CD14-positive monocyte (primary cell): Measurements from ENCODE around the gene RMC1. TPM values are rescaled to one million over a fixed set of nuclear protein-coding genes. Genes with fewer than 3 reads are reported as not detected.
A peak's percentile ranks its signal among the peaks of the same experiment; 100 is the strongest.

Experiments
- DNase-seq, 3 donors: peaks; one replicate each; pipeline ENCODE4 v3.0.0-alpha.2; 2011 to 2022
- H2AFZ ChIP-seq: 2 replicates; pipeline ENCODE4 v1.6.0; 2012; ENCODE audit warnings: mild to moderate bottlenecking, low read depth, low read length, inconsistent platforms; ENCODE audit not compliant: insufficient read depth, poor library complexity, severe bottlenecking
- H3K27ac ChIP-seq, 2 donors: 1 replicate in 1 of 2; 2 replicates in 1 of 2; pipeline ENCODE4 v1.5.1; 2012 to 2013; ENCODE audit warnings: low read length in 2 of 2, control low read depth in 1 of 2, inconsistent platforms in 1 of 2, low read depth in 1 of 2, mild to moderate bottlenecking in 1 of 2
- H3K27me3 ChIP-seq, 2 donors: one replicate each; pipeline versions ENCODE4 v1.6.0 to v1.6.1; 2011 to 2013; ENCODE audit warnings: low read length in 2 of 2; ENCODE audit not compliant: control insufficient read depth in 2 of 2, insufficient read depth in 2 of 2
- H3K36me3 ChIP-seq, 2 donors: replicated peaks in 1 of 2; 1 replicate in 1 of 2; 2 replicates in 1 of 2; pipeline versions ENCODE4 v1.5.1 to v1.6.1; 2012 to 2013; ENCODE audit warnings: low read length in 2 of 2, control low read depth in 1 of 2, inconsistent platforms in 1 of 2, mild to moderate bottlenecking in 1 of 2; ENCODE audit not compliant: insufficient read depth in 2 of 2, control insufficient read depth in 1 of 2
- H3K4me1 ChIP-seq, 2 donors: 1 replicate in 1 of 2; 2 replicates in 1 of 2; pipeline versions ENCODE4 v1.5.1 to v1.6.1; 2012 to 2013; ENCODE audit warnings: low read length in 2 of 2, control low read depth in 1 of 2, inconsistent platforms in 1 of 2, mild to moderate bottlenecking in 1 of 2, moderate library complexity in 1 of 2; ENCODE audit not compliant: insufficient read depth in 2 of 2, control insufficient read depth in 1 of 2
- H3K4me2 ChIP-seq: replicated peaks from 2 replicates; pipeline ENCODE3; 2012; ENCODE audit warnings: low read length, moderate library complexity, mild to moderate bottlenecking; ENCODE audit not compliant: poor library complexity, severe bottlenecking; ENCODE audit errors: extremely low read depth
- H3K4me3 ChIP-seq, 3 experiments: fragments of 200-600 bp in 1 of 3; sonication (generic) in 1 of 3; replicated peaks in 1 of 3; 1 replicate in 2 of 3; 2 replicates in 1 of 3; pipeline ENCODE4 v1.5.1; 2011 to 2013; ENCODE audit warnings: low read length in 3 of 3, mild to moderate bottlenecking in 3 of 3, control low read depth in 2 of 3, low read depth in 2 of 3, inconsistent platforms in 1 of 3, moderate library complexity in 1 of 3
- H3K79me2 ChIP-seq: 2 replicates; pipeline ENCODE4 v1.6.0; 2012; ENCODE audit warnings: mild to moderate bottlenecking, control low read depth, inconsistent platforms, low read length, moderate library complexity; ENCODE audit not compliant: insufficient read depth
- H3K9ac ChIP-seq: 2 replicates; pipeline ENCODE4 v1.6.0; 2017; ENCODE audit warnings: low read length, mild to moderate bottlenecking; ENCODE audit not compliant: insufficient read depth, poor library complexity, severe bottlenecking
- H3K9me3 ChIP-seq, 2 donors: replicated peaks in 1 of 2; 1 replicate in 1 of 2; 2 replicates in 1 of 2; pipeline versions ENCODE4 v1.5.1 to v1.6.1; 2012 to 2013; ENCODE audit warnings: low read length in 2 of 2, control low read depth in 1 of 2; ENCODE audit not compliant: control insufficient read depth in 1 of 2, insufficient read depth in 1 of 2
- H4K20me1 ChIP-seq: 2 replicates; pipeline ENCODE4 v1.6.0; 2012; ENCODE audit warnings: mild to moderate bottlenecking, low read length, control low read depth, moderate library complexity; ENCODE audit not compliant: insufficient read depth
- H3K27ac Mint-ChIP-seq, 7 donors: one replicate each; pipeline ENCODE4 v1.8.0; 2020; ENCODE audit warnings: mild to moderate bottlenecking in 7 of 7, mixed read lengths in 7 of 7, moderate library complexity in 6 of 7, inconsistent platforms in 2 of 7
- H3K27me3 Mint-ChIP-seq, 3 donors: one replicate each; pipeline ENCODE4 v1.8.0; 2021 to 2022; ENCODE audit warnings: low read depth in 3 of 3, mild to moderate bottlenecking in 3 of 3, mixed read lengths in 3 of 3, moderate library complexity in 3 of 3, inconsistent platforms in 1 of 3
- H3K36me3 Mint-ChIP-seq, 2 donors: one replicate each; pipeline ENCODE4 v1.8.0; 2020; ENCODE audit warnings: mixed read lengths in 2 of 2, inconsistent platforms in 1 of 2, mild to moderate bottlenecking in 1 of 2
- H3K4me1 Mint-ChIP-seq: one replicate; pipeline ENCODE4 v1.8.0; 2020; ENCODE audit warnings: mild to moderate bottlenecking, mixed read lengths
- H3K4me3 Mint-ChIP-seq, 2 donors: one replicate each; pipeline ENCODE4 v1.8.0; 2020; ENCODE audit warnings: mild to moderate bottlenecking in 2 of 2, mixed read lengths in 2 of 2, moderate library complexity in 1 of 2
- H3K9me3 Mint-ChIP-seq, 7 donors: one replicate each; pipeline ENCODE4 v1.8.0; 2020 to 2022; ENCODE audit warnings: mixed read lengths in 7 of 7, mild to moderate bottlenecking in 6 of 7, moderate library complexity in 6 of 7, inconsistent platforms in 2 of 7
- WGBS: methylation state at CpG from one replicate; pipeline ENCODE4 v1.1.5; 2013; ENCODE audit warnings: missing lambda C conversion rate; ENCODE audit not compliant: insufficient coverage; 5-methylcytosine and 5-hydroxymethylcytosine counted together
- intact Hi-C, 2 donors: fragments of 100-400 bp; cut with micrococcal nuclease; formaldehyde crosslinking; loops; one replicate each; pipeline versions ENCODE4 v1.15.0 to v1.15.1; 2023
- polyA plus RNA-seq, 3 donors: library from polyadenylated mRNA; depleted of rRNA in 1 of 3; unstranded in 2 of 3; stranded (reverse) in 1 of 3; fragments of 300-500 nt in 2 of 3; fragments of >200 nt in 1 of 3; fragmentation: Illumina TruSeq in 2 of 3; gene quantifications; 1 replicate in 2 of 3; 2 replicates in 1 of 3; pipeline ENCODE4 v1.2.3, GENCODE V29; 2012 to 2021
- TF ChIP-seq, protein P1 (sequence below): fragments of 200-600 bp; IDR thresholded peaks from one replicate; pipeline ENCODE4 v1.8.0; 2022; ENCODE audit warnings: antibody characterized with exemption, mild to moderate bottlenecking

RMC1 gene
- polyA plus RNA-seq, 3 donors, result 21.9 to 70.8 (median 30.1) TPM

DNA sequence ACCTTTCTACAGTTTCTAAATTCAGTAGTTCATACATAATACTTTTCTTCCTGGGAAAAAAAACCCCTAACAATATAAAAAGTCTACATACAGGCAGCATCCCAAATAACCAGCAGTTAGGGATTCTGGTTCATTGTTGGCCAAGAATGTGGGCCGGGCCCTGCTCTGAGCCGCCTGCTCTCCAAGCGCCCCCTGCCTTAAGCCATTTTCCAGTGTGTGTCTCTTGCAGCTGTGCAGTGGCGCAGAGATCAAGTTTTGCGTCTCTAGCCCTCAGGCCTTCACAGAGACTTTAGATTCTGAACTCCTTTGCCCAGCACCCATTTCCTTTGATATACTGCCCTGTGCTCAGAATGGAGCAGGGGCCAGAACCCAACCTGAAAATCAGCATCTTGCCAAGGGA is 32.9 kb downstream of the RMC1 start:
- Mint-ChIP-seq H3K27me3 (peaks cover 0 to 8% (median 1%) of the 10 kb centered on the region in 3 donors), H3K4me1 (peaks cover 30% of the 10 kb centered on the region), H3K27ac (peak overlapping the region in 2 of 7 donors; percentile 68 to 79), H3K36me3 (peaks cover 89 to 93% of the 10 kb centered on the region in 2 donors), H3K9me3 (peaks cover 0 to 2% (median 0%) of the 10 kb centered on the region in 7 donors), H3K4me3 (no peak overlapping the region)
- Histone ChIP-seq H3K4me2 (no peak overlapping the region), H3K27me3 (no peaks in the 10 kb centered on the region), H4K20me1 (peaks cover 34% of the 10 kb centered on the region), H3K9me3 (no peaks in the 10 kb centered on the region), H3K36me3 (peaks cover 72 to 80% of the 10 kb centered on the region in 2 donors), H3K79me2 (peaks cover 3% of the 10 kb centered on the region), H3K4me1 (peaks cover 29 to 35% of the 10 kb centered on the region in 2 donors), H3K27ac (no peak overlapping the region), H3K4me3 (no peak overlapping the region), H2AFZ (no peak overlapping the region), H3K9ac (no peak overlapping the region)
- intact Hi-C loops, result loop anchor here in 1 of 2 donors (5.0 kb wide), 1 partner anchor 36 kb away; no protein-coding TSS in a partner anchor
- WGBS, result 96% methylated on average over 5 of the region's 5 CpGs
- DNase-seq, result no peak
- TF ChIP-seq, protein P1, sequence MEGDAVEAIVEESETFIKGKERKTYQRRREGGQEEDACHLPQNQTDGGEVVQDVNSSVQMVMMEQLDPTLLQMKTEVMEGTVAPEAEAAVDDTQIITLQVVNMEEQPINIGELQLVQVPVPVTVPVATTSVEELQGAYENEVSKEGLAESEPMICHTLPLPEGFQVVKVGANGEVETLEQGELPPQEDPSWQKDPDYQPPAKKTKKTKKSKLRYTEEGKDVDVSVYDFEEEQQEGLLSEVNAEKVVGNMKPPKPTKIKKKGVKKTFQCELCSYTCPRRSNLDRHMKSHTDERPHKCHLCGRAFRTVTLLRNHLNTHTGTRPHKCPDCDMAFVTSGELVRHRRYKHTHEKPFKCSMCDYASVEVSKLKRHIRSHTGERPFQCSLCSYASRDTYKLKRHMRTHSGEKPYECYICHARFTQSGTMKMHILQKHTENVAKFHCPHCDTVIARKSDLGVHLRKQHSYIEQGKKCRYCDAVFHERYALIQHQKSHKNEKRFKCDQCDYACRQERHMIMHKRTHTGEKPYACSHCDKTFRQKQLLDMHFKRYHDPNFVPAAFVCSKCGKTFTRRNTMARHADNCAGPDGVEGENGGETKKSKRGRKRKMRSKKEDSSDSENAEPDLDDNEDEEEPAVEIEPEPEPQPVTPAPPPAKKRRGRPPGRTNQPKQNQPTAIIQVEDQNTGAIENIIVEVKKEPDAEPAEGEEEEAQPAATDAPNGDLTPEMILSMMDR, result no peak

DNA sequence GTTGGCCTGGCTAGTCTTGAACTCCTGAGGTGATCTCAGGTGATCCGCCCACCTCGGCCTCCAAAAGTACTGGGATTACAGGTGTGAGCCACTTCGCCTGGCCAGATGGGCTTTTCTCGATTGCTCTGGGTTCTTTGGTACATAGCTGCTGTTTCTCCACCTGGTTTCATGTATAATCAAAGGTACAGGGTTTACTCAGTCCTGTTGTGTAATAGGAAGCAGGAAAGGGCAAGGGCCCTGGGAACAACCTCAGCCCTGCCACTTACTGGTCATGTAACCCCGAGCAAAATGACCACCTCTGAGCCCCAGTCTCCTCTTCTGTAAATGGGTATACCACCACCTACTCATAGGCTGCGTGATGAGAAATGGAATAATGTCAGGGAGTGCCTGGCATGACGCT is 34.0 kb downstream of the RMC1 start:
- H3K79me2 ChIP-seq, result peaks cover 3% of the 10 kb centered on the region
- peaks cover 31% of the 10 kb centered on the region for H4K20me1 ChIP-seq
- TF ChIP-seq, protein P1, result no peak
- Mint-ChIP-seq H3K9me3 (peaks cover 0 to 2% (median 0%) of the 10 kb centered on the region in 7 donors), H3K4me3 (no peak overlapping the region), H3K36me3 (peaks cover 86 to 91% of the 10 kb centered on the region in 2 donors), H3K27ac (peak overlapping the region in 1 of 7 donors; percentile 60), H3K4me1 (peaks cover 41% of the 10 kb centered on the region), H3K27me3 (peaks cover 0 to 8% (median 1%) of the 10 kb centered on the region in 3 donors)
- no peak overlapping the region for H3K4me3 ChIP-seq
- H3K4me1 ChIP-seq, result peaks cover 39 to 46% of the 10 kb centered on the region in 2 donors
- H3K36me3 ChIP-seq, result peaks cover 63 to 75% of the 10 kb centered on the region in 2 donors
- H2AFZ ChIP-seq, result no peak overlapping the region
- no peaks in the 10 kb centered on the region for H3K9me3 ChIP-seq
- WGBS, result 100% methylated on average over 4 of the region's 7 CpGs
- intact Hi-C loops, result loop anchor here in 1 of 2 donors (5.0 kb wide), 1 partner anchor 35 kb away; no protein-coding TSS in a partner anchor
- H3K4me2 ChIP-seq, result no peak overlapping the region
- no peak overlapping the region for H3K27ac ChIP-seq
- no peak overlapping the region for H3K9ac ChIP-seq
- no peaks in the 10 kb centered on the region for H3K27me3 ChIP-seq
- no peak for DNase-seq
